Measurements from ENCODE around the gene GASK1A.
"Not testable (repeated sequence)": the region's sequence is repeated elsewhere in the genome, so short reads cannot be mapped to it uniquely, and the experiment has no call there.

- TF ChIP-seq ZBTB4 (CRISPR knock-in tag; IDR thresholded peaks at IDR 0.05); CEBPB (IDR thresholded peaks at IDR 0.05; ENCODE audit: borderline replicate concordance in 1 of 2, low read depth in 2 of 2, low read length in 2 of 2); CTCF (IDR thresholded peaks at IDR 0.05 in 2 of 3, conservative IDR thresholded peaks at IDR 0.05 in 1 of 3; ENCODE audit: control insufficient read depth in 2 of 3, extremely low read depth in 1 of 3, insufficient read depth in 1 of 3, low read depth in 3 of 3, low read length in 3 of 3); STAT1 (conservative IDR thresholded peaks at IDR 0.05); SUZ12 (IDR thresholded peaks at IDR 0.05; ENCODE audit: unreplicated experiment); EZH2 (IDR thresholded peaks at IDR 0.05; ENCODE audit: borderline replicate concordance, control insufficient read depth, low read depth, low read length); NR2F1 (conservative IDR thresholded peaks at IDR 0.05); ZZZ3 (IDR thresholded peaks at IDR 0.05; ENCODE audit: control insufficient read depth, insufficient read length, low read depth); DPF2 (IDR thresholded peaks at IDR 0.05): not testable (repeated sequence)
These were observed 66.0 kb downstream of the GASK1A start for GRCh38 chr3:43045079-43045478.

Measured in GM12878 (cell line).